Measurements from ENCODE around the gene FFAR2. TPM values are rescaled to one million over a fixed set of nuclear protein-coding genes. Genes with fewer than 3 reads are reported as not detected.

Gene FFAR2
- total RNA-seq, 2 donors from 2014 or later = not detected

DNA sequence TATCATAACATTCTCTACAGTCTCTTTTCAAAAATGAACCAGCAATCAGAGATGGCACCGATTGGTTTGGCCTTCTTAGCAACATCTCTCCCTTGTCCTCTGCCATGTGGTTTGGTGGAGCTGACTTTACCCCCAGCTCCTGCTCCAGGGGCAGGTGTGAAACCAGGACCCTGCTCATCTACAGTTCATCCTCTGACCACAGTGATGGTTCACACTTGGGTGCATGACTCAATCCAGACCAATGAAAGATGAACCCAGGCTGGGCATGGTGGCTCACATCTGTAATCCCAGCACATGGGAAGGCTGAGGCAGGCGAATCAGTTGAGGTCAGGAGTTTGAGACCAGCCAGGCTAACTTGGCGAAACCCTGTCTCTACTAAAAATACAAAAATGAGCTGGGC is 33.6 kb upstream of the FFAR2 start:
- no peak overlapping the region for H3K27ac ChIP-seq (ENCODE audit: low read depth, low read length)
- WGBS, 2 experiments (ENCODE audit: insufficient coverage in 1 of 2, insufficient read length in 1 of 2) = 86 to 94% methylated on average over 2 to 3 of the region's 3 CpGs
- H3K9me3 ChIP-seq (ENCODE audit: control insufficient read depth, low read length) = no peaks in the 10 kb centered on the region
- H3K36me3 ChIP-seq (ENCODE audit: control insufficient read depth, insufficient read depth, low read length) = no peaks in the 10 kb centered on the region
- Mint-ChIP-seq H3K27ac (no peak overlapping the region), H3K4me3 (no peak overlapping the region), H3K36me3 (ENCODE audit: low read depth) (no peaks in the 10 kb centered on the region), H3K27me3 (ENCODE audit: insufficient read depth) (peaks cover 31% of the 10 kb centered on the region), H3K9me3 (no peaks in the 10 kb centered on the region), H3K4me1 (no peaks in the 10 kb centered on the region)
- no peaks in the 10 kb centered on the region for H3K4me1 ChIP-seq (ENCODE audit: control insufficient read depth, insufficient read depth, low read length)
- no peak overlapping the region for H3K9ac ChIP-seq (ENCODE audit: extremely low read depth, low read length, poor library complexity, severe bottlenecking)
- H3K27me3 ChIP-seq (ENCODE audit: control insufficient read depth, insufficient read depth, low read length, poor library complexity, severe bottlenecking) = no peaks in the 10 kb centered on the region
- no peak for DNase-seq
- no peak overlapping the region for H3K4me3 ChIP-seq (ENCODE audit: low read length)
- TF ChIP-seq, protein P1, sequence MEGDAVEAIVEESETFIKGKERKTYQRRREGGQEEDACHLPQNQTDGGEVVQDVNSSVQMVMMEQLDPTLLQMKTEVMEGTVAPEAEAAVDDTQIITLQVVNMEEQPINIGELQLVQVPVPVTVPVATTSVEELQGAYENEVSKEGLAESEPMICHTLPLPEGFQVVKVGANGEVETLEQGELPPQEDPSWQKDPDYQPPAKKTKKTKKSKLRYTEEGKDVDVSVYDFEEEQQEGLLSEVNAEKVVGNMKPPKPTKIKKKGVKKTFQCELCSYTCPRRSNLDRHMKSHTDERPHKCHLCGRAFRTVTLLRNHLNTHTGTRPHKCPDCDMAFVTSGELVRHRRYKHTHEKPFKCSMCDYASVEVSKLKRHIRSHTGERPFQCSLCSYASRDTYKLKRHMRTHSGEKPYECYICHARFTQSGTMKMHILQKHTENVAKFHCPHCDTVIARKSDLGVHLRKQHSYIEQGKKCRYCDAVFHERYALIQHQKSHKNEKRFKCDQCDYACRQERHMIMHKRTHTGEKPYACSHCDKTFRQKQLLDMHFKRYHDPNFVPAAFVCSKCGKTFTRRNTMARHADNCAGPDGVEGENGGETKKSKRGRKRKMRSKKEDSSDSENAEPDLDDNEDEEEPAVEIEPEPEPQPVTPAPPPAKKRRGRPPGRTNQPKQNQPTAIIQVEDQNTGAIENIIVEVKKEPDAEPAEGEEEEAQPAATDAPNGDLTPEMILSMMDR (conservative IDR thresholded peaks at IDR 0.05) = no peak

DNA sequence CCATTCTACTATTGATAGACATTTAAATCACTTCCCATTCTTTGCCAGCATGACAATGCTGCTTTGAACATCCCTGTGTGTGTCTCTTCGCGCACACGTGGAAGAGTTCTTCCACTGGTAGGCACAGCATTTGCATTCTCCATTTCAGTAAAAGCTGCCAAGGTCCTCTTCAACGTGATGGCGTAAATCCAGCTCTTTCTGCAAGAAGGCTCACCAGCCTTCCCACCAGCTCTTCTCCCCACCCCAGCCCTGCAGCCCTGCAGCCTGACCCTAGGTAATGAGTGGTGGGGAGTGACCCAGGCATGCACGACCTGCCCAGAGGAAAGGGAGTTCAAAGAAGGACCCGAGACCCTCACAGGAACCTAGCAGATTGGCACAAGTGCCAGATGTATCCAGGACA is 31.7 kb upstream of the FFAR2 start:
- 92 to 96% methylated on average over 5 to 7 of the region's 7 CpGs for WGBS, 2 experiments (ENCODE audit: insufficient coverage in 1 of 2, insufficient read length in 1 of 2)
- no peaks in the 10 kb centered on the region for H3K4me1 Mint-ChIP-seq
- H3K9ac ChIP-seq (ENCODE audit: extremely low read depth, low read length, poor library complexity, severe bottlenecking) = no peak overlapping the region

DNA sequence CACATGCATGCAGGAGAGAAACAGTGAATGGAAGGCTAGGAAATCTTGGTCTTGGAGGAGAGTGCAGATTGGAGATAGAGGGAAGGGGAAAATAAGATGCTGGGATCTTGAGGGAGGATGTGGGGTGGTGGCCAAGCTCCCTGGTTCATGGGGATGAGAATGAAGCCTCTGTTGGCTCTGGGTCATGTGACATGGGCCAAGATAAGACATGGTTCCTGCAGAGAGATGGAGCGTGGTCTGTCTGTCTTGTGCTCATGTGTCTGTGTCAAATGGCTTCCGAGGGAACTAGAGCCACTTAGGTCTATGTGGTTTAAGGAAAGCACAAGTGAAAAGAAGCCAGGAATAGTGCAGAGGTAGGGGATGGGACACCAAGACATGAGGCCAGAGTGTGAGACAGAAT is 30.8 kb upstream of the FFAR2 start:
- Histone ChIP-seq H3K27ac (ENCODE audit: low read depth, low read length) (no peak overlapping the region), H3K36me3 (ENCODE audit: control insufficient read depth, insufficient read depth, low read length) (no peaks in the 10 kb centered on the region), H3K4me1 (ENCODE audit: control insufficient read depth, insufficient read depth, low read length) (no peaks in the 10 kb centered on the region), H3K4me3 (ENCODE audit: low read length) (no peak overlapping the region), H3K27me3 (ENCODE audit: control insufficient read depth, insufficient read depth, low read length, poor library complexity, severe bottlenecking) (no peaks in the 10 kb centered on the region), H3K9me3 (ENCODE audit: control insufficient read depth, low read length) (no peaks in the 10 kb centered on the region), H3K9ac (ENCODE audit: extremely low read depth, low read length, poor library complexity, severe bottlenecking) (no peak overlapping the region)
- no peaks in the 10 kb centered on the region for H3K36me3 Mint-ChIP-seq (ENCODE audit: low read depth)
- TF ChIP-seq, protein P1 (conservative IDR thresholded peaks at IDR 0.05) = no peak
- peaks cover 31% of the 10 kb centered on the region for H3K27me3 Mint-ChIP-seq (ENCODE audit: insufficient read depth)
- H3K4me1 Mint-ChIP-seq = no peaks in the 10 kb centered on the region
- no peaks in the 10 kb centered on the region for H3K9me3 Mint-ChIP-seq
- H3K4me3 Mint-ChIP-seq = no peak overlapping the region
- WGBS, 2 experiments (ENCODE audit: insufficient coverage in 1 of 2, insufficient read length in 1 of 2) = 85 to 90% methylated on average over 2 of the region's 2 CpGs
- DNase-seq = no peak
- H3K27ac Mint-ChIP-seq = no peak overlapping the region

More for the DNA sequence above, 31.7 kb upstream of the FFAR2 start:
- H3K27me3 Mint-ChIP-seq (ENCODE audit: insufficient read depth) = peaks cover 31% of the 10 kb centered on the region
- Histone ChIP-seq H3K27me3 (ENCODE audit: control insufficient read depth, insufficient read depth, low read length, poor library complexity, severe bottlenecking) (no peaks in the 10 kb centered on the region), H3K27ac (ENCODE audit: low read depth, low read length) (no peak overlapping the region), H3K9me3 (ENCODE audit: control insufficient read depth, low read length) (no peaks in the 10 kb centered on the region), H3K36me3 (ENCODE audit: control insufficient read depth, insufficient read depth, low read length) (no peaks in the 10 kb centered on the region), H3K4me3 (ENCODE audit: low read length) (no peak overlapping the region), H3K4me1 (ENCODE audit: control insufficient read depth, insufficient read depth, low read length) (no peaks in the 10 kb centered on the region)
- no peak overlapping the region for H3K4me3 Mint-ChIP-seq
- no peak overlapping the region for H3K27ac Mint-ChIP-seq
- TF ChIP-seq, protein P1 (conservative IDR thresholded peaks at IDR 0.05) = no peak
- no peaks in the 10 kb centered on the region for H3K36me3 Mint-ChIP-seq (ENCODE audit: low read depth)
- no peak for DNase-seq
- H3K9me3 Mint-ChIP-seq = no peaks in the 10 kb centered on the region
